AG09309 (cell line): Measurements from ENCODE around the gene LAP3.
A peak's percentile ranks its signal among the peaks of the same experiment; 100 is the strongest.

Experiments used
- DNase-seq: peaks from one replicate; pipeline ENCODE4 v3.0.0-alpha.2; 2010; ENCODE audit warnings: low read depth
- H3K4me3 ChIP-seq: 2 replicates; pipeline ENCODE4 v1.5.1; 2011; ENCODE audit warnings: mild to moderate bottlenecking, low read depth, low read length, moderate library complexity; ENCODE audit not compliant: control insufficient read depth
- CTCF ChIP-seq: IDR thresholded peaks from 2 replicates; pipeline ENCODE4 v1.5.1; 2011; ENCODE audit warnings: mild to moderate bottlenecking, low read depth, low read length, inconsistent platforms; ENCODE audit not compliant: insufficient read depth, control insufficient read depth; ENCODE audit errors: missing control alignments

LAP3 gene

GRCh38 chr4:17589355-17589754 is 12.4 kb downstream of the LAP3 start:
- no peak overlapping the region for H3K4me3 ChIP-seq
- TF ChIP-seq CTCF, result no peak

GRCh38 chr4:17595471-17596005 is 18.5 kb downstream of the LAP3 start:
- no peak for TF ChIP-seq CTCF
- no peak overlapping the region for H3K4me3 ChIP-seq
- no peak for DNase-seq

More at GRCh38 chr4:17589355-17589754, 12.4 kb downstream of the LAP3 start:
- no peak for DNase-seq

GRCh38 chr4:17597517-17597916 is 20.5 kb downstream of the LAP3 start:
- peak; percentile 30 for TF ChIP-seq CTCF
- no peak overlapping the region for H3K4me3 ChIP-seq
- no peak for DNase-seq

- DNase-seq, result no peak
- no peak overlapping the region for H3K4me3 ChIP-seq
- TF ChIP-seq CTCF, result no peak
Measured at GRCh38 chr4:17599826-17600225, 22.8 kb downstream of the LAP3 start.

- no peak for TF ChIP-seq CTCF
- H3K4me3 ChIP-seq, result no peak overlapping the region
Measured at GRCh38 chr4:17605236-17605635, 28.2 kb downstream of the LAP3 start.

GRCh38 chr4:17613761-17614415 is 36.9 kb downstream of the LAP3 start:
- peak overlapping the region; percentile 81 for H3K4me3 ChIP-seq
- TF ChIP-seq CTCF, result no peak
- DNase-seq, result peak; percentile 38

More at GRCh38 chr4:17605236-17605635, 28.2 kb downstream of the LAP3 start:
- no peak for DNase-seq
